CD1c-positive myeloid dendritic cell (primary cell): Measurements from ENCODE around the gene LYST.

ENCODE experiments used
- DNase-seq: peaks from one replicate; pipeline ENCODE4 v3.0.0-alpha.2; 2016; ENCODE audit errors: extremely low spot score

Gene LYST

GRCh38 chr1:235722858-235723257 lies 143.8 kb downstream of the LYST start:
- no peak for DNase-seq

GRCh38 chr1:235721982-235722381 lies 144.7 kb downstream of the LYST start:
- DNase-seq, result no peak

DNA sequence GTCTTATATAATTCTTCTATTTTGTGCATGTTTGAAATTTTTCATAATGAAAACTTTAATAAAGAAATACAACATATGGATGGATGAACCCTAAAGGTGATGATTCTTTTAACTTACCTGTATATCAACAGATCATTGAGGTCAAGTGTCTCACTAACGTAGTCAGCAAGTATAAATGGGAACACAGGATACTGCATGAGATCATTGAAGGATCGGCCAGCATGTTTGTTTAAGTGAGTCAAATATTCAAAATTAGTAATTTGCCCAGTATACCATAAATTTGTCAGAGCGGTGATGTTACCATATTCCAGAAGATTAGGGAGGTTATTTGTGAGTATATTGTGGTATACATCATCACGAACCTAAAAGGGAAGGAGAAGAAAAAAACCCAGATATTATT lies 146.2 kb downstream of the LYST start:
- no peak for DNase-seq

DNA sequence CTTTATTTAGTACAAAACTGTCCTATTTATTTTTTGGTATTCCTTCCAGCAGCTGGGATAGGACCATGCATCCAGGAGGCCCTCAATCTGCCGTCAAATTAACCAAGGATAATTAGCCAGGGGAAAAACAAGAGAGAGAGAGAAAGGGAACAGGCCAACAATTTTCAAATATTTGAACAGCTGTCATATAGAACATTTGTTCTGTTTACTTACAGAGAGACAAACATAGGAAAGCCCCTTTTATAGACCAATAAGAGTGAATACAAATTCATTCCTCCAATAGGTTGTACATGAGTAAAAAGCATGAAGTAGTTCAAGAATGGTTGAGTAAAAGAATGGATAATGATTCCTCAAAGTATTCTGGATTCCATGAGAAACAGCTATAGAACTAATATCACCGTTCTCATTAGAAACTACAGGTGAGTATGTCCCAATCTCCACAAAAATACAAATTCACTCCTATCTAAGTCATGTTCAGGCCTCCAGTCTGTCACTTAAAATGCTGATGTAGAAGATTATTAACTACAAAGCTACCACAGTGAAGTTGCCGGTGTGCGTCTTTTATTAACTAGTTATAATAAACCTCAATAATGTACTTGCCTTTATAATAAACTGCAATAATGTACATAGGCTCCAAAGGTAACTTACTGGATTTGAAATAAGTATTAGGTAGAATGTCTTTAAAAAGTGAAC lies 152.4 kb downstream of the LYST start:
- DNase-seq, result no peak

- DNase-seq, result no peak
Measured at GRCh38 chr1:235712812-235713211, 153.9 kb downstream of the LYST start.

- DNase-seq, result no peak
Measured at GRCh38 chr1:235710687-235711086, 156.0 kb downstream of the LYST start.

DNA sequence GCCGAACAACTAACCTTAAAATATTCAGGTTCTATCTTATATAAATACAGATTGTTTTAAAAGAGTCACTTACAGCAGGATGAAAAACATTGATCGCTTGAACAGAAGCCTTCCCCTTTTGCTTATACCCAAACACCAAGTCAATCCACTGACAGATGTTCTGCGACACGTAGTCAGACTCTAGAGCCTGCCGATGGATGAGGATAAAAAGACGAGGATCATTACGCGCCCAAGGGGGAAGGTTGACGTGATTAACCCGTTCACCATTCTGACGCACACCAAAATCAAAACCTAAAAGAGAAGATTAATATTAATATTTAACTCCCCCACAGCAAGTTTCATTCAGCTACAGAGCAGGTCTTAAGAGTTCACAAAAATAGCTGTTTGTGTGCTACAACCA lies 157.7 kb downstream of the LYST start:
- no peak for DNase-seq

- no peak for DNase-seq
Measured at GRCh38 chr1:235708390-235708962, 158.2 kb downstream of the LYST start.

- no peak for DNase-seq
Measured at GRCh38 chr1:235703506-235703905, 163.2 kb downstream of the LYST start.

- no peak for DNase-seq
Measured at GRCh38 chr1:235702412-235702811, 164.3 kb downstream of the LYST start.

- DNase-seq, result no peak
Measured at GRCh38 chr1:235697508-235697907, 169.2 kb downstream of the LYST start.

DNA sequence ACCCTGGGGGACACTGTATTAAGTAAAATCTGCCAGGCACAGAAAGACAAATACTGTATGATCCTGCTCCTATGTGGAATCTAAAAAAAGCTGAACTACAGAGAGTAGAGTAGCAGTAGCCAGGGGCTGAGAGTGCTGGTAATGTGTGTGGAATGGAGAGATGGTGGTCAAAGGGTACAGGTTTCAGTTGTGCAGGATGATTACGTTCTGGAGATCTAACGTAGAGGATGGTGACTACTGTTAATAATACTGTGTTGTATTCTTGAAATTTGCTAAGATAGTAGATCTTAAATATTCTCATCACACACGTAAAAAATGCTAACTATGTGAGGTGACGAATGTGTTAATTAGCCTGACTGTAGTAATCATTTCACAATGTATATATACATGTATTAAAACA lies 177.3 kb downstream of the LYST start:
- no peak for DNase-seq

GRCh38 chr1:235688096-235688495 lies 178.6 kb downstream of the LYST start:
- no peak for DNase-seq

GRCh38 chr1:235683653-235684052 lies 183.1 kb downstream of the LYST start:
- no peak for DNase-seq

GRCh38 chr1:235682216-235682615 lies 184.5 kb downstream of the LYST start:
- no peak for DNase-seq

- DNase-seq, result peak; percentile 4
Measured at GRCh38 chr1:235679644-235680043, 187.1 kb downstream of the LYST start.

GRCh38 chr1:235679005-235679404 lies 187.7 kb downstream of the LYST start:
- DNase-seq, result no peak

- no peak for DNase-seq
Measured at GRCh38 chr1:235675152-235675890, 191.4 kb downstream of the LYST start.

GRCh38 chr1:235673981-235674380 lies 192.7 kb downstream of the LYST start:
- DNase-seq, result no peak

DNA sequence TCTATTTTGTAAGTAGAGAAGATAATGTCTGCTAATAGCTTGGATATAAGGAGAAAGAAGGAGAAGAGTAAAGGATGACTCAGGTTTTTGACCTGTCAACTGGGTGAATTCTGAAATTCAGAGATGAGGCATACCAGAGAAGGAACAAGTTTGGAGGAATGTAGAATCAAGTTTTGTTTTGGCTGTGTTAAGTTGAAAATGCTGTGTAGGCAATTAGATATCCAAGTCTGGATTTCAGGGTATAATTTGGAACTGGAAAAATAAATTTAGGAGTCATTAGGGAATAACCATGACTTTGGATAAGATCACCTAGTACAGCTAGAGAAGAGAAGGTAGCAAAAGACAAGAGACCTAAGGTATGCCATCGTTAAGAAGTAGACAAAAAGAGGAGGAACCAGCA lies 194.7 kb downstream of the LYST start:
- DNase-seq, result no peak

GRCh38 chr1:235670157-235670776 lies 196.4 kb downstream of the LYST start:
- DNase-seq, result no peak

GRCh38 chr1:235669277-235669676 lies 197.4 kb downstream of the LYST start:
- DNase-seq, result no peak

DNA sequence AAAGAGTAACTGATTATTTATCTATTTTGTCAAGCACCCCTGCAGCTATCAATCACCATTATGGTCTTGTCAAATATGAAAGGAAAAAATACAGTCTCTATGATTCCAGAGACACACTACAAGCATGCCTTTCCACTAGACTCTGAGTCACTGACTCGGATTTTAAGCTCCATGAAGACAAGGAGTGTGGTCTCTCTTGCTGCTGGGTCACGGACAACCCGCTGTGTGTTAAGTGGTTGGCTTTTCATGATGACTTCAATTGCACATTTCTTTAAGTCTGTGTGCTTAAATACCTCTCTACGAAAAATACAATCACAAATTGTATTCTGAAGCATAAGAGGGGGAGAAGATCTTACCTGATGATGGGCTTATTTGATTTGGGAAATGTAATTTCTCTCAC lies 203.1 kb downstream of the LYST start:
- no peak for DNase-seq
